Measurements from ENCODE around the gene TMC1.
"Not testable (repeated sequence)": the region's sequence is repeated elsewhere in the genome, so short reads cannot be mapped to it uniquely, and the experiment has no call there.

Gene TMC1

GRCh38 chr9:72844440-72844768, 323.0 kb downstream of the TMC1 start:
- Histone ChIP-seq H3K27ac (ENCODE audit: low read depth, low read length) (no peak overlapping the region), H3K9me2 (replicated peaks; ENCODE audit: control insufficient read depth, low read length) (no peaks in the 10 kb centered on the region), H3F3A (ENCODE audit: control insufficient read depth, insufficient read depth) (no peaks in the 10 kb centered on the region), H3K36me3 (ENCODE audit: control insufficient read depth, low read length) (no peaks in the 10 kb centered on the region), H3K4me2 (ENCODE audit: low read length) (no peak overlapping the region), H4K20me1 (ENCODE audit: control insufficient read depth, insufficient read depth, low read depth, low read length) (no peaks in the 10 kb centered on the region), H3K27me3 (ENCODE audit: control insufficient read depth, low read length) (no peaks in the 10 kb centered on the region), H3K4me3 (ENCODE audit: low read length) (no peak overlapping the region), H3K4me1 (ENCODE audit: control insufficient read depth, low read length) (no peaks in the 10 kb centered on the region), H3K9me3 (ENCODE audit: control insufficient read depth, insufficient read depth, low read length) (no peaks in the 10 kb centered on the region), H3K79me2 (ENCODE audit: control insufficient read depth, low read length) (no peaks in the 10 kb centered on the region)
- TF ChIP-seq EZH2phosphoT487 (IDR thresholded peaks at IDR 0.05; ENCODE audit: borderline replicate concordance, low read length) (no peak), CTCF (IDR thresholded peaks at IDR 0.05; ENCODE audit: low read depth, low read length, poor library complexity, severe bottlenecking) (no peak)

- H3K9me3 ChIP-seq (ENCODE audit: control insufficient read depth, insufficient read depth, low read length); H3K4me1 ChIP-seq (ENCODE audit: control insufficient read depth, low read length); H3K27me3 ChIP-seq (ENCODE audit: control insufficient read depth, low read length); H3K4me2 ChIP-seq (ENCODE audit: low read length); H3K9me2 ChIP-seq (replicated peaks; ENCODE audit: control insufficient read depth, low read length); H4K20me1 ChIP-seq (ENCODE audit: control insufficient read depth, insufficient read depth, low read depth, low read length); H3K4me3 ChIP-seq (ENCODE audit: low read length); H3K27ac ChIP-seq (ENCODE audit: low read depth, low read length); H3K79me2 ChIP-seq (ENCODE audit: control insufficient read depth, low read length); H3F3A ChIP-seq (ENCODE audit: control insufficient read depth, insufficient read depth); H3K36me3 ChIP-seq (ENCODE audit: control insufficient read depth, low read length): not testable (repeated sequence)
Measured at GRCh38 chr9:72845052-72845451, 323.6 kb downstream of the TMC1 start.

- not testable (repeated sequence) for H3K27me3 ChIP-seq (ENCODE audit: control insufficient read depth, low read length); H3K4me2 ChIP-seq (ENCODE audit: low read length); H3K36me3 ChIP-seq (ENCODE audit: control insufficient read depth, low read length); H3K27ac ChIP-seq (ENCODE audit: low read depth, low read length); H3K9me3 ChIP-seq (ENCODE audit: control insufficient read depth, insufficient read depth, low read length); H4K20me1 ChIP-seq (ENCODE audit: control insufficient read depth, insufficient read depth, low read depth, low read length); H3K4me1 ChIP-seq (ENCODE audit: control insufficient read depth, low read length); H3K79me2 ChIP-seq (ENCODE audit: control insufficient read depth, low read length); H3F3A ChIP-seq (ENCODE audit: control insufficient read depth, insufficient read depth); H3K4me3 ChIP-seq (ENCODE audit: low read length); H3K9me2 ChIP-seq (replicated peaks; ENCODE audit: control insufficient read depth, low read length)
Measured at GRCh38 chr9:72850209-72850608, 328.8 kb downstream of the TMC1 start.

- Histone ChIP-seq H3K27me3 (ENCODE audit: control insufficient read depth, low read length) (no peaks in the 10 kb centered on the region), H3K79me2 (ENCODE audit: control insufficient read depth, low read length) (no peaks in the 10 kb centered on the region), H3K9me3 (ENCODE audit: control insufficient read depth, insufficient read depth, low read length) (no peaks in the 10 kb centered on the region), H3K36me3 (ENCODE audit: control insufficient read depth, low read length) (no peaks in the 10 kb centered on the region), H3F3A (ENCODE audit: control insufficient read depth, insufficient read depth) (no peaks in the 10 kb centered on the region), H3K9me2 (replicated peaks; ENCODE audit: control insufficient read depth, low read length) (no peaks in the 10 kb centered on the region), H3K27ac (ENCODE audit: low read depth, low read length) (no peak overlapping the region), H3K4me1 (ENCODE audit: control insufficient read depth, low read length) (no peaks in the 10 kb centered on the region), H4K20me1 (ENCODE audit: control insufficient read depth, insufficient read depth, low read depth, low read length) (no peaks in the 10 kb centered on the region), H3K4me3 (ENCODE audit: low read length) (no peak overlapping the region), H3K4me2 (ENCODE audit: low read length) (no peak overlapping the region)
- no peak for TF ChIP-seq CTCF (IDR thresholded peaks at IDR 0.05; ENCODE audit: low read depth, low read length, poor library complexity, severe bottlenecking)
- no peak for TF ChIP-seq EZH2phosphoT487 (IDR thresholded peaks at IDR 0.05; ENCODE audit: borderline replicate concordance, low read length)
Measured at GRCh38 chr9:72855321-72855720, 333.9 kb downstream of the TMC1 start.
